Measurements from ENCODE around the gene CCSER2. TPM values are rescaled to one million over a fixed set of nuclear protein-coding genes. Genes with fewer than 3 reads are reported as not detected.
A peak's percentile ranks its signal among the peaks of the same experiment; 100 is the strongest.

CCSER2 gene
- total RNA-seq, 1 experiment from 2014 or later: 23.1 TPM

DNA sequence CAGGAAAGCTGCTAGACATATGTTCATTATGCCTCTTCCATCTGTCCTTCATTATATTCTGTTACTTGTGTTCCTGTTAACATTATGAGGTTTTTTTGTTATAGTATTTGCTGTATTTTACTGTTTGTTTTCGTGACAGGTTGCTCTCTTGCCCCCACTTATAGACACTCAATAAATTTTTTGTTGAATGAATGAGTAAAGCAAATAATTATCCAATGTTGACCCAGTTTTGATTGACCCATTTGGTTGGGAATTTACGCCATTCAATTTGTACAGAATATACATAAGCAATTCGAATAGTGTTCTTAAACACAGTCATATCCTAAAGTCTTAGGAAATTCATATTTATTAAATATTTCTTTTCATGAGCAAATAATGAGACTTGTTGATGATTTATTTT lies 11.8 kb downstream of the CCSER2 start:
- H3K9me3 ChIP-seq: no peaks in the 10 kb centered on the region
- Mint-ChIP-seq H3K4me1 (ENCODE audit: low read depth, unreplicated experiment) (no peaks in the 10 kb centered on the region), H3K27me3 (ENCODE audit: insufficient read depth, unreplicated experiment) (no peaks in the 10 kb centered on the region), H3K4me3 (ENCODE audit: unreplicated experiment) (no peak overlapping the region), H3K9me3 (ENCODE audit: unreplicated experiment) (no peaks in the 10 kb centered on the region), H3K36me3 (ENCODE audit: insufficient read depth, unreplicated experiment) (no peaks in the 10 kb centered on the region), H3K27ac (ENCODE audit: unreplicated experiment) (peak overlapping the region; percentile 30)
- no peaks in the 10 kb centered on the region for H3K36me3 ChIP-seq (ENCODE audit: control insufficient read depth, insufficient read depth, low read length)
- intact Hi-C loops (cut with micrococcal nuclease; ENCODE audit: unreplicated experiment): no loop called here
- no peaks in the 10 kb centered on the region for H3K27me3 ChIP-seq (replicated peaks; ENCODE audit: control insufficient read depth, insufficient read depth, low read length)
- BruUV-seq (replicated peaks): no TSS peak
- POLR2A ChIA-PET: no interaction called here
- H3K4me1 ChIP-seq: peaks cover 15% of the 10 kb centered on the region
- no peak for TF ChIP-seq CTCF (IDR thresholded peaks at IDR 0.05; ENCODE audit: insufficient read depth in 1 of 2, low read depth in 1 of 2, low read length in 1 of 2, severe bottlenecking in 1 of 2, unreplicated experiment in 1 of 2)
- H3K4me3 ChIP-seq (ENCODE audit: low read depth, low read length): no peak overlapping the region
- DNase-seq: no peak
- CTCF ChIA-PET: no interaction called here

GRCh38 chr10:84340632-84341537 lies 12.5 kb downstream of the CCSER2 start:
- Histone ChIP-seq H3K4me1 (peaks cover 11% of the 10 kb centered on the region), H3K4me3 (ENCODE audit: low read depth, low read length) (no peak overlapping the region), H3K27me3 (replicated peaks; ENCODE audit: control insufficient read depth, insufficient read depth, low read length) (no peaks in the 10 kb centered on the region), H3K36me3 (ENCODE audit: control insufficient read depth, insufficient read depth, low read length) (no peaks in the 10 kb centered on the region), H3K9me3 (no peaks in the 10 kb centered on the region)
- no peaks in the 10 kb centered on the region for H3K27me3 Mint-ChIP-seq (ENCODE audit: insufficient read depth, unreplicated experiment)
- BruUV-seq (replicated peaks): no TSS peak
- ChIA-PET CTCF (no interaction called here), POLR2A (no interaction called here)
- H3K9me3 Mint-ChIP-seq (ENCODE audit: unreplicated experiment): no peaks in the 10 kb centered on the region
- no peaks in the 10 kb centered on the region for H3K4me1 Mint-ChIP-seq (ENCODE audit: low read depth, unreplicated experiment)
- DNase-seq: no peak
- no peak overlapping the region for H3K4me3 Mint-ChIP-seq (ENCODE audit: unreplicated experiment)
- intact Hi-C loops (cut with micrococcal nuclease; ENCODE audit: unreplicated experiment): no loop called here
- H3K36me3 Mint-ChIP-seq (ENCODE audit: insufficient read depth, unreplicated experiment): no peaks in the 10 kb centered on the region
- peak overlapping the region; percentile 30 for H3K27ac Mint-ChIP-seq (ENCODE audit: unreplicated experiment)
- no peak for TF ChIP-seq CTCF (IDR thresholded peaks at IDR 0.05; ENCODE audit: insufficient read depth in 1 of 2, low read depth in 1 of 2, low read length in 1 of 2, severe bottlenecking in 1 of 2, unreplicated experiment in 1 of 2)

GRCh38 chr10:84341538-84341856 lies 13.1 kb downstream of the CCSER2 start:
- Mint-ChIP-seq H3K9me3 (ENCODE audit: unreplicated experiment) (no peaks in the 10 kb centered on the region), H3K27ac (ENCODE audit: unreplicated experiment) (no peak overlapping the region), H3K36me3 (ENCODE audit: insufficient read depth, unreplicated experiment) (no peaks in the 10 kb centered on the region), H3K27me3 (ENCODE audit: insufficient read depth, unreplicated experiment) (no peaks in the 10 kb centered on the region), H3K4me3 (ENCODE audit: unreplicated experiment) (no peak overlapping the region), H3K4me1 (ENCODE audit: low read depth, unreplicated experiment) (no peaks in the 10 kb centered on the region)
- POLR2A ChIA-PET: no interaction called here
- Histone ChIP-seq H3K36me3 (ENCODE audit: control insufficient read depth, insufficient read depth, low read length) (no peaks in the 10 kb centered on the region), H3K27me3 (replicated peaks; ENCODE audit: control insufficient read depth, insufficient read depth, low read length) (no peaks in the 10 kb centered on the region), H3K4me3 (ENCODE audit: low read depth, low read length) (no peak overlapping the region), H3K4me1 (peaks cover 5% of the 10 kb centered on the region), H3K9me3 (no peaks in the 10 kb centered on the region)
- CTCF ChIA-PET: no interaction called here
- no peak for DNase-seq
- intact Hi-C loops (cut with micrococcal nuclease; ENCODE audit: unreplicated experiment): no loop called here
- TF ChIP-seq CTCF (IDR thresholded peaks at IDR 0.05; ENCODE audit: insufficient read depth in 1 of 2, low read depth in 1 of 2, low read length in 1 of 2, severe bottlenecking in 1 of 2, unreplicated experiment in 1 of 2): no peak
- no TSS peak for BruUV-seq (replicated peaks)
